Naive thymus-derived CD4-positive, alpha-beta T cell (primary cell): ENCODE results near the gene FBXO2. TPM values are rescaled to one million over a fixed set of nuclear protein-coding genes. Genes with fewer than 3 reads are reported as not detected.

Experiments
- ATAC-seq: fragments of 150-1000 bp; cut with Tn5 transposase; 2 replicates; pipeline ENCODE4 v1.10.0; 2021; ENCODE audit warnings: mild to moderate bottlenecking, moderate library complexity
- CTCF ChIA-PET: fragments of 350-600 bp; sonication (Branson Sonifier 250); formaldehyde crosslinking; loops from one replicate; lab custom pipeline; 2021; ENCODE audit warnings: antibody characterized with exemption; lab: Charles Lee
- POLR2A ChIA-PET: fragments of 350-600 bp; sonication (Branson Sonifier 250); formaldehyde crosslinking; loops from one replicate; lab custom pipeline; 2021; ENCODE audit warnings: antibody characterized with exemption, inconsistent platforms; lab: Charles Lee
- DNase-seq, 9 donors: peaks; one replicate each; pipeline versions ENCODE4 v3.0.0 to v3.0.0-alpha.2; 2020 to 2022; ENCODE audit warnings: mixed read lengths in 1 of 9
- H3K27ac ChIP-seq: one replicate; pipeline ENCODE4 v1.7.0; 2013; ENCODE audit warnings: mild to moderate bottlenecking, low read depth, low read length, moderate library complexity
- H3K27me3 ChIP-seq, 2 donors: one replicate each; pipeline ENCODE4 v1.7.0; 2013; ENCODE audit warnings: low read length in 2 of 2, mild to moderate bottlenecking in 2 of 2, moderate library complexity in 2 of 2; ENCODE audit not compliant: control insufficient read depth in 2 of 2, insufficient read depth in 2 of 2
- H3K36me3 ChIP-seq, 3 experiments: 1 replicate in 2 of 3; 2 replicates in 1 of 3; pipeline ENCODE4 v1.7.0; 2013; ENCODE audit warnings: low read length in 3 of 3, mild to moderate bottlenecking in 3 of 3, moderate library complexity in 1 of 3; ENCODE audit not compliant: insufficient read depth in 3 of 3, control insufficient read depth in 2 of 3
- H3K4me1 ChIP-seq, 2 donors: one replicate each; pipeline ENCODE4 v1.7.0; 2013; ENCODE audit warnings: low read length in 2 of 2, mild to moderate bottlenecking in 2 of 2, moderate library complexity in 1 of 2; ENCODE audit not compliant: control insufficient read depth in 2 of 2, insufficient read depth in 2 of 2
- H3K4me3 ChIP-seq: 2 replicates; pipeline ENCODE4 v1.7.0; 2013; ENCODE audit warnings: mild to moderate bottlenecking, low read length
- H3K9me3 ChIP-seq, 3 experiments: 1 replicate in 2 of 3; 2 replicates in 1 of 3; pipeline ENCODE4 v1.7.0; 2013; ENCODE audit warnings: low read length in 3 of 3; ENCODE audit not compliant: control insufficient read depth in 2 of 3
- H3K27ac Mint-ChIP-seq, 9 donors: one replicate each; pipeline ENCODE4 v1.8.0; 2020 to 2022; ENCODE audit warnings: mixed read lengths in 9 of 9, mild to moderate bottlenecking in 8 of 9, moderate library complexity in 5 of 9, inconsistent platforms in 2 of 9
- H3K27me3 Mint-ChIP-seq, 5 donors: one replicate each; pipeline ENCODE4 v1.8.0; 2021 to 2022; ENCODE audit warnings: mixed read lengths in 5 of 5, mild to moderate bottlenecking in 1 of 5
- H3K36me3 Mint-ChIP-seq, 5 donors: one replicate each; pipeline ENCODE4 v1.8.0; 2020 to 2022; ENCODE audit warnings: mixed read lengths in 5 of 5, mild to moderate bottlenecking in 3 of 5, inconsistent platforms in 1 of 5
- H3K4me1 Mint-ChIP-seq, 7 donors: one replicate each; pipeline ENCODE4 v1.8.0; 2020 to 2022; ENCODE audit warnings: mixed read lengths in 7 of 7, mild to moderate bottlenecking in 3 of 7, inconsistent platforms in 1 of 7
- H3K4me3 Mint-ChIP-seq, 10 donors: one replicate each; pipeline ENCODE4 v1.8.0; 2020 to 2022; ENCODE audit warnings: mild to moderate bottlenecking in 10 of 10, mixed read lengths in 10 of 10, moderate library complexity in 6 of 10, inconsistent platforms in 2 of 10
- H3K9me3 Mint-ChIP-seq, 11 donors: one replicate each; pipeline ENCODE4 v1.8.0; 2020 to 2022; ENCODE audit warnings: mixed read lengths in 11 of 11, mild to moderate bottlenecking in 4 of 11, inconsistent platforms in 1 of 11, moderate library complexity in 1 of 11
- intact Hi-C, 2 donors: fragments of 100-400 bp; cut with micrococcal nuclease; formaldehyde crosslinking; loops; one replicate each; pipeline ENCODE4 v1.15.1; 2023
- polyA plus RNA-seq, 2 donors: library from polyadenylated mRNA; unstranded; fragments of 300-500 nt; fragmentation: Illumina TruSeq; gene quantifications; one replicate each; pipeline ENCODE4 v1.2.3, GENCODE V29; 2021
- total RNA-seq, 6 experiments: library from RNA in 5 of 6; stranded (reverse) in 5 of 6; gene quantifications; 1 replicate in 5 of 6; 2 replicates in 1 of 6; pipeline ENCODE4 v1.2.3 and lab custom pipeline; 2021 to 2026

Gene FBXO2
- total and polyA plus RNA-seq, 7 experiments from 2014 or later: 0.97 to 7.8 (median 3.8) TPM

- H3K4me3 Mint-ChIP-seq: no peak overlapping the region
- no peaks in the 10 kb centered on the region for H3K27me3 ChIP-seq
- peaks cover 0 to 21% (median 4%) of the 10 kb centered on the region in 5 donors for H3K36me3 Mint-ChIP-seq
- DNase-seq (no peak), ATAC-seq (no peak)
- no peak overlapping the region for H3K4me3 ChIP-seq
- peaks cover 0 to 56% (median 0%) of the 10 kb centered on the region in 3 experiments for H3K36me3 ChIP-seq
- no peak overlapping the region for H3K27ac ChIP-seq
- H3K9me3 ChIP-seq: no peaks in the 10 kb centered on the region
- peaks cover 0 to 4% of the 10 kb centered on the region in 2 donors for H3K4me1 ChIP-seq
- peaks cover 6 to 21% (median 16%) of the 10 kb centered on the region in 7 donors for H3K4me1 Mint-ChIP-seq
- CTCF ChIA-PET: interaction anchor here (0.6 to 0.8 kb wide), 2 partner anchors 56 to 130 kb away, joined by 3 read pairs; partner anchors contain the start of genes CLCN6 and MTHFR
- intact Hi-C loops: no loop called here
- H3K27me3 Mint-ChIP-seq: no peaks in the 10 kb centered on the region
- no peaks in the 10 kb centered on the region for H3K9me3 Mint-ChIP-seq
- POLR2A ChIA-PET: interaction anchor here (0.5 to 1.2 kb wide), 2 partner anchors 43 to 46 kb away, joined by 3 read pairs; no protein-coding TSS in a partner anchor
- H3K27ac Mint-ChIP-seq: no peak overlapping the region
Observed at GRCh38 chr1:11676386-11677103, 22.3 kb upstream of the FBXO2 start.

DNA sequence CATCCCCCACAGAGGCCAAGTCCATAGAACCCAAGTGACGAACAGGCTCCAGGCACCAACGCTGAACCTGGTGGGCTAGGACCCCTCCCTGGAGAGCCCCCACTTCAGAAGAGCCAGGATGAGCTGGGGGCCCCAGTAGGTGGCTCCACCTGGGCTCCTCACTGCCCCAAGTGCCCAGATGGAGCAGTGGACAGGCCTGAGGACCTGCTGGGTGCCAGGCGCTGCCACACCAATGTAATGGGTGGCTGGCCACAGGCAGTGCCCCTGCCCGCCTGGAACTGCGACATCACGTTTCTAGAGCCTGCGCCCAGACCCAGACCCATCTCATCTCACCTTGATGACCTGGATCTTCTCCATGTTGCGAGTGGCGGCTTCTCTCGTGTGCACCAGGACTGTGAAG lies 21.1 kb upstream of the FBXO2 start:
- CTCF ChIA-PET: no interaction called here
- Mint-ChIP-seq H3K4me3 (no peak overlapping the region), H3K27ac (peak overlapping the region in 1 of 9 donors; percentile 38), H3K9me3 (no peaks in the 10 kb centered on the region), H3K36me3 (peaks cover 0 to 21% (median 4%) of the 10 kb centered on the region in 5 donors), H3K4me1 (peaks cover 6 to 19% (median 17%) of the 10 kb centered on the region in 7 donors), H3K27me3 (no peaks in the 10 kb centered on the region)
- intact Hi-C loops: no loop called here
- DNase-seq: no peak
- Histone ChIP-seq H3K9me3 (no peaks in the 10 kb centered on the region), H3K36me3 (peaks cover 0 to 54% (median 0%) of the 10 kb centered on the region in 3 experiments), H3K27ac (no peak overlapping the region), H3K4me3 (no peak overlapping the region), H3K4me1 (peaks cover 0 to 3% of the 10 kb centered on the region in 2 donors), H3K27me3 (no peaks in the 10 kb centered on the region)
- POLR2A ChIA-PET: no interaction called here
- no peak for ATAC-seq

DNA sequence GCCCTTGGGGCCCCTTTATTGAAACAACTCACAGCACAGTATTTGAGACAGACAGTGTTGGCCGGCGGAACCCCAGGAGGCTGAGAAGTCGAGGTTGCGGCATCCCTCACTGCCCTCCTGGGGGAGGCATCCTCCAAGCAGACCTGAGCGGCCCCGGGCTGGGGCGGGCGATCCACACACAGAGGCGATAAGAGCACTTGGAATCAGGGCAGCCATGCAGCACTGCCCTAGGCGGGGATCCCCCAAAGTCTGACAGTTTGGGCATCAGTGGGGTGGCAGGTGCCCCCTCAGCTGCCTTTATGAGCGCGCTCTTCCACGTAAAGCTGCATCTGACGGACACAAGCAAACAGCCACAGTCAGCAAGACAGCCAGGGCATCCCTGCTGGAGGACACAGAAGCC lies 20.3 kb upstream of the FBXO2 start:
- H3K27me3 ChIP-seq: no peaks in the 10 kb centered on the region
- no peak overlapping the region for H3K4me3 ChIP-seq
- Mint-ChIP-seq H3K27me3 (no peaks in the 10 kb centered on the region), H3K4me1 (peaks cover 6 to 16% (median 10%) of the 10 kb centered on the region in 7 donors), H3K27ac (no peak overlapping the region), H3K4me3 (no peak overlapping the region), H3K36me3 (peaks cover 0 to 21% (median 4%) of the 10 kb centered on the region in 5 donors), H3K9me3 (no peaks in the 10 kb centered on the region)
- ATAC-seq: no peak
- H3K4me1 ChIP-seq: peaks cover 0 to 3% of the 10 kb centered on the region in 2 donors
- H3K36me3 ChIP-seq: peaks cover 0 to 54% (median 0%) of the 10 kb centered on the region in 3 experiments
- H3K27ac ChIP-seq: no peak overlapping the region
- POLR2A ChIA-PET: interaction anchor here (1.3 kb wide), 1 partner anchor 10 kb away, joined by 3 read pairs; no protein-coding TSS in a partner anchor
- no peak for DNase-seq
- intact Hi-C loops: no loop called here
- H3K9me3 ChIP-seq: no peaks in the 10 kb centered on the region
- CTCF ChIA-PET: interaction anchor here (0.6 kb wide), 1 partner anchor 497 kb away, joined by 4 read pairs; no protein-coding TSS in a partner anchor

GRCh38 chr1:11673089-11673769 lies 19.0 kb upstream of the FBXO2 start:
- ATAC-seq (peak; percentile 20), DNase-seq (no peak)
- Mint-ChIP-seq H3K4me3 (no peak overlapping the region), H3K4me1 (peaks cover 0 to 10% (median under 1%) of the 10 kb centered on the region in 7 donors), H3K27ac (no peak overlapping the region), H3K27me3 (no peaks in the 10 kb centered on the region), H3K9me3 (no peaks in the 10 kb centered on the region), H3K36me3 (peaks cover 0 to 16% (median 4%) of the 10 kb centered on the region in 5 donors)
- Histone ChIP-seq H3K27me3 (no peaks in the 10 kb centered on the region), H3K4me3 (no peak overlapping the region), H3K4me1 (no peaks in the 10 kb centered on the region), H3K27ac (no peak overlapping the region), H3K9me3 (no peaks in the 10 kb centered on the region), H3K36me3 (peaks cover 0 to 61% (median 0%) of the 10 kb centered on the region in 3 experiments)
- intact Hi-C loops: no loop called here
- POLR2A ChIA-PET: interaction anchor here (1.2 kb wide), 1 partner anchor 9 kb away, joined by 3 read pairs; no protein-coding TSS in a partner anchor
- CTCF ChIA-PET: interaction anchor here (0.9 kb wide), 2 partner anchors 20 to 636 kb away, joined by 3 read pairs; no protein-coding TSS in a partner anchor

DNA sequence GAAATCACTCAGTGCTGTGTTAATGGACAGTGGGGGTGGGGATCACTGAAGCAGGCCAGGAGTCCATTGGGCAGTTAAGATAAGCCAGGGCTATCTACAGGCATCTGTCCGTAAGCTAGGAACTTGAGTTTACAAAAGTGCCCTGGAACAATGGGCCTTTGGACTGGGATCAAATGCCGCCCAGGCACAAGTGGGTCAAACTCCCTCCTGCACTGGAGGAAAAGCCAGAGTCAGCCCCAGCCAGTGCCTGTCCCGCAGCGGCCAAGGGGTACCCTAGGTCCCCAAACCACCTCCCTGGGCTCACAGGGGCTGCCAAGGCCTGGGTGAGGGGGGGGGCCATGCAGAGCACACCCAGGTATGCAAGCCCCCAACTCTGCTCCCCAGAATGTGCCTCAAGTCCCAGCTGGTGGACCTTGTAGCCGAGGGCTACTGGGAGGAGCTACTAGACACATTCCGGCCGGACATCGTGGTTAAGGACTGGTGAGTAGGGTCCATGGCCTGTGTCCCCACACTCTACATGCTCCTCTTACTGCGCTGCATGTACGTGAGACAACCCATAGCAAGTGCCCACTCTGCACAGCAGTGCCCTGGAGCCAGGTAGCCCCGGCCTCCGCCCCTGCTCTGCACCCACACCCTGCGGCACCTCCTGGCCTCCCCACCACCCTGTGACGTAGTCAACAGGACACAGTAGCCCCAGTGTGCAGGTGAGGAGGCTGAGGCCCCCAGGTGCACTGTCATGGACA lies 17.5 kb upstream of the FBXO2 start:
- Mint-ChIP-seq H3K27ac (no peak overlapping the region), H3K9me3 (no peaks in the 10 kb centered on the region), H3K27me3 (no peaks in the 10 kb centered on the region), H3K36me3 (peaks cover 0 to 16% (median 4%) of the 10 kb centered on the region in 5 donors), H3K4me1 (peaks cover 0 to 7% (median 0%) of the 10 kb centered on the region in 7 donors), H3K4me3 (no peak overlapping the region)
- intact Hi-C loops: no loop called here
- no peak overlapping the region for H3K4me3 ChIP-seq
- ChIA-PET CTCF (no interaction called here), POLR2A (interaction anchor here (0.5 to 1.1 kb wide), 2 partner anchors 38 to 114 kb away, joined by 3 read pairs; no protein-coding TSS in a partner anchor)
- ATAC-seq (no peak), DNase-seq (no peak)
- no peaks in the 10 kb centered on the region for H3K4me1 ChIP-seq
- no peaks in the 10 kb centered on the region for H3K27me3 ChIP-seq
- H3K27ac ChIP-seq: no peak overlapping the region
- peaks cover 0 to 52% (median 0%) of the 10 kb centered on the region in 3 experiments for H3K36me3 ChIP-seq
- no peaks in the 10 kb centered on the region for H3K9me3 ChIP-seq

DNA sequence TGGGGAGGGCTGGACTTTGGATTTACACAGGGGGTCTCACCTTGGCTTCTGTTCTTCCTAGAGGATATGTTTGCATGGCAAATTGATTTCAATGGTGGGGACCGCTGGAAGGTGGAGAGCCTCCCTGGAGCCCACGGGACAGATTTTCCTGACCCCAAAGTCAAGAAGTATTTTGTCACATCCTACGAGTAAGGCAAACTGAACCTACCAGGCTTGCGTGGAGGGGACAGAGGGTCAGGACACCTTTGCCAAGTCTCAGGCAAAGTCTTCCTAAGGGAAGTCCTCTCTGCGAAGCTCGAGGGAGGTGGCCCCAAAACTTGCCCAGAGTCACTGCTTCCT lies 16.9 kb upstream of the FBXO2 start:
- peaks cover 0 to 16% (median 4%) of the 10 kb centered on the region in 5 donors for H3K36me3 Mint-ChIP-seq
- ChIA-PET CTCF (no interaction called here), POLR2A (interaction anchor here (1.1 kb wide), 1 partner anchor 38 kb away, joined by 3 read pairs; no protein-coding TSS in a partner anchor)
- peaks cover 0 to 47% (median 0%) of the 10 kb centered on the region in 3 experiments for H3K36me3 ChIP-seq
- no peak for DNase-seq
- H3K27me3 Mint-ChIP-seq: no peaks in the 10 kb centered on the region
- H3K4me1 Mint-ChIP-seq: peaks cover 0 to 7% (median 0%) of the 10 kb centered on the region in 7 donors
- H3K4me3 ChIP-seq: no peak overlapping the region
- H3K4me3 Mint-ChIP-seq: no peak overlapping the region
- ATAC-seq: no peak
- no peaks in the 10 kb centered on the region for H3K27me3 ChIP-seq
- intact Hi-C loops: no loop called here
- no peaks in the 10 kb centered on the region for H3K4me1 ChIP-seq
- H3K27ac ChIP-seq: no peak overlapping the region
- no peak overlapping the region for H3K27ac Mint-ChIP-seq
- H3K9me3 Mint-ChIP-seq: no peaks in the 10 kb centered on the region
- H3K9me3 ChIP-seq: no peaks in the 10 kb centered on the region
